ENCODE results near the gene IBTK.
"Not testable (repeated sequence)": the region's sequence is repeated elsewhere in the genome, so short reads cannot be mapped to it uniquely, and the experiment has no call there.

DNA sequence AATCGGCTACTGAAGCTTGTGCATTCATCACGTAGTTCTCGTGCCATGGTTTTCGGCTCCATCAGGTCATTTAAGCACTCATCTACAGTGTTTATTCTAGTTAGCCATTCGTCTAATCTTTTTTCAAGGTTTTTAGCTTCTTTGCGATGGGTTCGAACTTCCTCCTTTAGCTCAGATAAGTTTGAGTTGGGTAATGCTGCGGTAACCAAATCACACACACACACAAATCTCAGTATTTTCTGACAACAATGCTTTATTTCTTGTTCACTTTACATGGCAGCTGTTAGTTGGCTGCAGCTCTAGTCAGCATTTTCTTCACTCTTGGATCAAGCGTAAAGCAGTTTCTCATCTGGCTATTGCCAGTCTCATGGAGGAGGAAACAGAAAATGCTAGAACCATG, 118.6 kb downstream of the IBTK start:
- TF ChIP-seq ESRRA (CRISPR knock-in tag; IDR thresholded peaks at IDR 0.05; ENCODE audit: borderline replicate concordance); SP1 (CRISPR knock-in tag; conservative IDR thresholded peaks at IDR 0.05); NR3C1 (CRISPR knock-in tag; conservative IDR thresholded peaks at IDR 0.05; ENCODE audit: low read depth); JUN (CRISPR knock-in tag; IDR thresholded peaks at IDR 0.05); NFE2L1 (CRISPR knock-in tag; IDR thresholded peaks at IDR 0.05); ZNF263 (CRISPR knock-in tag; IDR thresholded peaks at IDR 0.05; ENCODE audit: low read depth); FOXK1 (CRISPR knock-in tag; IDR thresholded peaks at IDR 0.05); TP53 (CRISPR knock-in tag; IDR thresholded peaks at IDR 0.05): not testable (repeated sequence)
- TF ChIP-seq, protein P1, sequence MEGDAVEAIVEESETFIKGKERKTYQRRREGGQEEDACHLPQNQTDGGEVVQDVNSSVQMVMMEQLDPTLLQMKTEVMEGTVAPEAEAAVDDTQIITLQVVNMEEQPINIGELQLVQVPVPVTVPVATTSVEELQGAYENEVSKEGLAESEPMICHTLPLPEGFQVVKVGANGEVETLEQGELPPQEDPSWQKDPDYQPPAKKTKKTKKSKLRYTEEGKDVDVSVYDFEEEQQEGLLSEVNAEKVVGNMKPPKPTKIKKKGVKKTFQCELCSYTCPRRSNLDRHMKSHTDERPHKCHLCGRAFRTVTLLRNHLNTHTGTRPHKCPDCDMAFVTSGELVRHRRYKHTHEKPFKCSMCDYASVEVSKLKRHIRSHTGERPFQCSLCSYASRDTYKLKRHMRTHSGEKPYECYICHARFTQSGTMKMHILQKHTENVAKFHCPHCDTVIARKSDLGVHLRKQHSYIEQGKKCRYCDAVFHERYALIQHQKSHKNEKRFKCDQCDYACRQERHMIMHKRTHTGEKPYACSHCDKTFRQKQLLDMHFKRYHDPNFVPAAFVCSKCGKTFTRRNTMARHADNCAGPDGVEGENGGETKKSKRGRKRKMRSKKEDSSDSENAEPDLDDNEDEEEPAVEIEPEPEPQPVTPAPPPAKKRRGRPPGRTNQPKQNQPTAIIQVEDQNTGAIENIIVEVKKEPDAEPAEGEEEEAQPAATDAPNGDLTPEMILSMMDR (IDR thresholded peaks at IDR 0.05): not testable (repeated sequence)
- TF ChIP-seq, protein P2, sequence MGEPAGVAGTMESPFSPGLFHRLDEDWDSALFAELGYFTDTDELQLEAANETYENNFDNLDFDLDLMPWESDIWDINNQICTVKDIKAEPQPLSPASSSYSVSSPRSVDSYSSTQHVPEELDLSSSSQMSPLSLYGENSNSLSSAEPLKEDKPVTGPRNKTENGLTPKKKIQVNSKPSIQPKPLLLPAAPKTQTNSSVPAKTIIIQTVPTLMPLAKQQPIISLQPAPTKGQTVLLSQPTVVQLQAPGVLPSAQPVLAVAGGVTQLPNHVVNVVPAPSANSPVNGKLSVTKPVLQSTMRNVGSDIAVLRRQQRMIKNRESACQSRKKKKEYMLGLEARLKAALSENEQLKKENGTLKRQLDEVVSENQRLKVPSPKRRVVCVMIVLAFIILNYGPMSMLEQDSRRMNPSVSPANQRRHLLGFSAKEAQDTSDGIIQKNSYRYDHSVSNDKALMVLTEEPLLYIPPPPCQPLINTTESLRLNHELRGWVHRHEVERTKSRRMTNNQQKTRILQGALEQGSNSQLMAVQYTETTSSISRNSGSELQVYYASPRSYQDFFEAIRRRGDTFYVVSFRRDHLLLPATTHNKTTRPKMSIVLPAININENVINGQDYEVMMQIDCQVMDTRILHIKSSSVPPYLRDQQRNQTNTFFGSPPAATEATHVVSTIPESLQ (CRISPR knock-in tag; IDR thresholded peaks at IDR 0.05): not testable (repeated sequence)
- TF ChIP-seq, protein P3, sequence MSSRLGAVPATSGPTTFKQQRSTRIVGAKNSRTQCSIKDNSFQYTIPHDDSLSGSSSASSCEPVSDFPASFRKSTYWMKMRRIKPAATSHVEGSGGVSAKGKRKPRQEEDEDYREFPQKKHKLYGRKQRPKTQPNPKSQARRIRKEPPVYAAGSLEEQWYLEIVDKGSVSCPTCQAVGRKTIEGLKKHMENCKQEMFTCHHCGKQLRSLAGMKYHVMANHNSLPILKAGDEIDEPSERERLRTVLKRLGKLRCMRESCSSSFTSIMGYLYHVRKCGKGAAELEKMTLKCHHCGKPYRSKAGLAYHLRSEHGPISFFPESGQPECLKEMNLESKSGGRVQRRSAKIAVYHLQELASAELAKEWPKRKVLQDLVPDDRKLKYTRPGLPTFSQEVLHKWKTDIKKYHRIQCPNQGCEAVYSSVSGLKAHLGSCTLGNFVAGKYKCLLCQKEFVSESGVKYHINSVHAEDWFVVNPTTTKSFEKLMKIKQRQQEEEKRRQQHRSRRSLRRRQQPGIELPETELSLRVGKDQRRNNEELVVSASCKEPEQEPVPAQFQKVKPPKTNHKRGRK (CRISPR knock-in tag; IDR thresholded peaks at IDR 0.05; ENCODE audit: borderline replicate concordance): not testable (repeated sequence)
- TF ChIP-seq, protein P4, sequence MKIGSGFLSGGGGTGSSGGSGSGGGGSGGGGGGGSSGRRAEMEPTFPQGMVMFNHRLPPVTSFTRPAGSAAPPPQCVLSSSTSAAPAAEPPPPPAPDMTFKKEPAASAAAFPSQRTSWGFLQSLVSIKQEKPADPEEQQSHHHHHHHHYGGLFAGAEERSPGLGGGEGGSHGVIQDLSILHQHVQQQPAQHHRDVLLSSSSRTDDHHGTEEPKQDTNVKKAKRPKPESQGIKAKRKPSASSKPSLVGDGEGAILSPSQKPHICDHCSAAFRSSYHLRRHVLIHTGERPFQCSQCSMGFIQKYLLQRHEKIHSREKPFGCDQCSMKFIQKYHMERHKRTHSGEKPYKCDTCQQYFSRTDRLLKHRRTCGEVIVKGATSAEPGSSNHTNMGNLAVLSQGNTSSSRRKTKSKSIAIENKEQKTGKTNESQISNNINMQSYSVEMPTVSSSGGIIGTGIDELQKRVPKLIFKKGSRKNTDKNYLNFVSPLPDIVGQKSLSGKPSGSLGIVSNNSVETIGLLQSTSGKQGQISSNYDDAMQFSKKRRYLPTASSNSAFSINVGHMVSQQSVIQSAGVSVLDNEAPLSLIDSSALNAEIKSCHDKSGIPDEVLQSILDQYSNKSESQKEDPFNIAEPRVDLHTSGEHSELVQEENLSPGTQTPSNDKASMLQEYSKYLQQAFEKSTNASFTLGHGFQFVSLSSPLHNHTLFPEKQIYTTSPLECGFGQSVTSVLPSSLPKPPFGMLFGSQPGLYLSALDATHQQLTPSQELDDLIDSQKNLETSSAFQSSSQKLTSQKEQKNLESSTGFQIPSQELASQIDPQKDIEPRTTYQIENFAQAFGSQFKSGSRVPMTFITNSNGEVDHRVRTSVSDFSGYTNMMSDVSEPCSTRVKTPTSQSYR (CRISPR knock-in tag; IDR thresholded peaks at IDR 0.05): not testable (repeated sequence)
- TF ChIP-seq, protein P5, sequence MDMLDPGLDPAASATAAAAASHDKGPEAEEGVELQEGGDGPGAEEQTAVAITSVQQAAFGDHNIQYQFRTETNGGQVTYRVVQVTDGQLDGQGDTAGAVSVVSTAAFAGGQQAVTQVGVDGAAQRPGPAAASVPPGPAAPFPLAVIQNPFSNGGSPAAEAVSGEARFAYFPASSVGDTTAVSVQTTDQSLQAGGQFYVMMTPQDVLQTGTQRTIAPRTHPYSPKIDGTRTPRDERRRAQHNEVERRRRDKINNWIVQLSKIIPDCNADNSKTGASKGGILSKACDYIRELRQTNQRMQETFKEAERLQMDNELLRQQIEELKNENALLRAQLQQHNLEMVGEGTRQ (CRISPR knock-in tag; IDR thresholded peaks at IDR 0.05): not testable (repeated sequence)
- TF ChIP-seq, protein P6, sequence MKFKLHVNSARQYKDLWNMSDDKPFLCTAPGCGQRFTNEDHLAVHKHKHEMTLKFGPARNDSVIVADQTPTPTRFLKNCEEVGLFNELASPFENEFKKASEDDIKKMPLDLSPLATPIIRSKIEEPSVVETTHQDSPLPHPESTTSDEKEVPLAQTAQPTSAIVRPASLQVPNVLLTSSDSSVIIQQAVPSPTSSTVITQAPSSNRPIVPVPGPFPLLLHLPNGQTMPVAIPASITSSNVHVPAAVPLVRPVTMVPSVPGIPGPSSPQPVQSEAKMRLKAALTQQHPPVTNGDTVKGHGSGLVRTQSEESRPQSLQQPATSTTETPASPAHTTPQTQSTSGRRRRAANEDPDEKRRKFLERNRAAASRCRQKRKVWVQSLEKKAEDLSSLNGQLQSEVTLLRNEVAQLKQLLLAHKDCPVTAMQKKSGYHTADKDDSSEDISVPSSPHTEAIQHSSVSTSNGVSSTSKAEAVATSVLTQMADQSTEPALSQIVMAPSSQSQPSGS (CRISPR knock-in tag; IDR thresholded peaks at IDR 0.05; ENCODE audit: borderline replicate concordance, low read depth): not testable (repeated sequence)

Data from WTC11 (cell line).